ENCODE measurements around the gene VARS1. TPM values are rescaled to one million over a fixed set of nuclear protein-coding genes. Genes with fewer than 3 reads are reported as not detected.
A peak's percentile ranks its signal among the peaks of the same experiment; 100 is the strongest.

VARS1 gene
- total RNA-seq, 1 donor from 2014 or later, result 165 TPM

- DNase-seq (ENCODE audit: low read depth), result no peak
- Histone ChIP-seq H3K27me3 (ENCODE audit: control insufficient read depth, insufficient read depth, low read length) (no peaks in the 10 kb centered on the region), H3K36me3 (ENCODE audit: control insufficient read depth, insufficient read depth, low read length) (peaks cover 9% of the 10 kb centered on the region), H3K4me3 (ENCODE audit: low read depth, low read length) (no peak overlapping the region)
- TF ChIP-seq CTCF (IDR thresholded peaks at IDR 0.05; ENCODE audit: insufficient read depth, low read length, poor library complexity, severe bottlenecking), result no peak
Observed at GRCh38 chr6:31778999-31779885, 16.3 kb downstream of the VARS1 start.

DNA sequence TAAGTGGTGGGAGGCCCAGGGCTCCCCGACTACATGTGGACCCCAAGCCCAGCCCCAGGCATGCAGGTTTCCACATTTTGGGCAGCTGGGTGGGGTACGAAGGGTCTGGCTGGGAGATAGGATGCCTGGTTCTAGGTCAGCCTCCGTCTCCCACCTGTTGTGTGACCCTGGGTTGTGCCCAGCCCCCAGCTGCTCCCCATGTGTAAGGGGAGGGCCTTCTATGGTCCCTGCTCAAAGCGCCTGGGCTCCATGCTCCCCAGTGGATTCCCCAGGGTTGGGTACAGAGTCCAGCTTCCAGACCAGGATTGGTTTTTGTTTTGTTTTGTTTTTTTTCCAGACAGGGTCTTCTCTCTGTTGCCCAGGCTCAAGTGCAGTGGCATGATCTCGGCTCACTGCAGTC lies 17.4 kb downstream of the VARS1 start:
- DNase-seq (ENCODE audit: low read depth), result no peak
- no peak for TF ChIP-seq CTCF (IDR thresholded peaks at IDR 0.05; ENCODE audit: insufficient read depth, low read length, poor library complexity, severe bottlenecking)
- no peaks in the 10 kb centered on the region for H3K27me3 ChIP-seq (ENCODE audit: control insufficient read depth, insufficient read depth, low read length)
- no peak overlapping the region for H3K4me3 ChIP-seq (ENCODE audit: low read depth, low read length)
- peaks cover 9% of the 10 kb centered on the region for H3K36me3 ChIP-seq (ENCODE audit: control insufficient read depth, insufficient read depth, low read length)

DNA sequence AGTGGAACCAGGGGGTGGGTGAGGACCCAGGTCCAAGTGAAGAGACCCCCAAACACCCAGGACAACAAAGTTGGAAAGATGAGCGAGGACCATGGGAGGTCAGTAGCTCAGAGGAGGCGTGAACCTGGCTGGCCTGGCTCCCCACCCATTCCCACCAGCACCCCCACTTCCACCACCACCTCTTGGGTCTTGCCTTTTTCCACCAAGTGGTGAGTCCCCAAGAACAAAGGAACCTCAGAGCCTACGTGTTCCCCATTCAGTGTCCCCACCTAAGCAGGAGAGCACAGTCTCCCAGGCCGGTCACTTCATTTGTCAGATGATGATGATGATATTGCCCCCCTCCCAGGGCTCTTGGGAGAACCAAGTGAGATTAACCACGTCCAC lies 17.9 kb downstream of the VARS1 start:
- no peak for DNase-seq (ENCODE audit: low read depth)
- no peak overlapping the region for H3K4me3 ChIP-seq (ENCODE audit: low read depth, low read length)
- H3K36me3 ChIP-seq (ENCODE audit: control insufficient read depth, insufficient read depth, low read length), result peaks cover 9% of the 10 kb centered on the region
- no peak for TF ChIP-seq CTCF (IDR thresholded peaks at IDR 0.05; ENCODE audit: insufficient read depth, low read length, poor library complexity, severe bottlenecking)
- no peaks in the 10 kb centered on the region for H3K27me3 ChIP-seq (ENCODE audit: control insufficient read depth, insufficient read depth, low read length)

DNA sequence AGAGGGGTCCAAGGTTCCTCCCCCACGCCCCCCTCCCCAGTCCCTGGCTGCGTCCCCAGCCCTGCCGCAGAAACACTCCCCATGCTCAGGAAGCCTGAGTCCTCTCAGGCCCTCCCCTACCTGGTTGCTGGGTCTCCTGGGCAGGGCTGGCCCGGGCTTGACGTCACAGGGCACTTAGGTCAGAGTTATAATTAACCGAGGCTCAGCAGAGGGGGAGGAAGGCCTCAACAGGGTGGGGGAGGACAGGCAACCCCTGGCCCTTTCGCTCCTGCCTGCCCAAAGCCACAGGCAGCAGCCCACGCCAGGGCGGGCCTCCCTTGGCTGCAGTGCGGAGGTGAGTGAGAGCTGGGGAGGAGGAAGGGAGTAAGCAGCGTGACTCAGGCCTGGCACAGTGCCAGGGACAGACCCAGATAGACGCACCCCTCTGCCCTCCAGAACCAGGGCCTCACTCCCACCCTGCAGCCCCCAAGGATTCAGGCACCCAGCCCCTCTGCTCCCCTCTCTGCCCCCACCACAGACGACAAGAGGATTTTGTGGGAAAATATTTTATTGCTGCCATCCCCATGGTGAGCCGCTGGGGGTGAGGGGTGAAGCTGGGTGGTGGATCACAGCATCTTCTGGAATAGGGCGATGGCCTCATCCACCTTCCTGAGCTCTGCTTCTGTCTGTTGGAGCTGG lies 18.4 kb downstream of the VARS1 start, which contains the start of gene VWA7:
TSS of gene VWA7 (minus strand) at position 340 of the 678 bp plus-strand sequence. CDS start 549 bp downstream, outside the sequence.
- DNase-seq (ENCODE audit: low read depth), result peak; percentile 82
- no peak for TF ChIP-seq CTCF (IDR thresholded peaks at IDR 0.05; ENCODE audit: insufficient read depth, low read length, poor library complexity, severe bottlenecking)
- peak within 1 kb of the TSS; percentile 8 for H3K4me3 ChIP-seq (ENCODE audit: low read depth, low read length)
- H3K36me3 ChIP-seq (ENCODE audit: control insufficient read depth, insufficient read depth, low read length), result peaks cover 6% of the 10 kb centered on the region
- no peaks in the 10 kb centered on the region for H3K27me3 ChIP-seq (ENCODE audit: control insufficient read depth, insufficient read depth, low read length)

GRCh38 chr6:31776485-31776988 lies 19.0 kb downstream of the VARS1 start:
- Histone ChIP-seq H3K4me3 (ENCODE audit: low read depth, low read length) (peak overlapping the region; percentile 8), H3K27me3 (ENCODE audit: control insufficient read depth, insufficient read depth, low read length) (no peaks in the 10 kb centered on the region), H3K36me3 (ENCODE audit: control insufficient read depth, insufficient read depth, low read length) (peaks cover 2% of the 10 kb centered on the region)
- no peak for DNase-seq (ENCODE audit: low read depth)
- TF ChIP-seq CTCF (IDR thresholded peaks at IDR 0.05; ENCODE audit: insufficient read depth, low read length, poor library complexity, severe bottlenecking), result no peak
